GM23338 (cell line): ENCODE results near the gene EML4. TPM values are rescaled to one million over a fixed set of nuclear protein-coding genes. Genes with fewer than 3 reads are reported as not detected.

Source experiments
- ATAC-seq: fragments of 200-7000 bp; cut with Tn5 transposase; 3 replicates; pipeline ENCODE4 v1.9.1; 2020
- DNase-seq: peaks from one replicate; pipeline ENCODE4 v3.0.0-alpha.2; 2015; ENCODE audit warnings: low spot score
- H2AFZ ChIP-seq: fragments of 200-600 bp; sonication (generic); 2 replicates; pipeline ENCODE4 v1.8.0; 2016; ENCODE audit warnings: antibody characterized with exemption, mild to moderate bottlenecking, moderate library complexity
- H3F3A ChIP-seq: fragments of 200-600 bp; sonication (generic); replicated peaks from 2 replicates; pipeline ENCODE4 v1.8.0; 2017; ENCODE audit warnings: antibody characterized with exemption, mixed run types, low read depth
- H3K27ac ChIP-seq: fragments of 200-600 bp; sonication (generic); 2 replicates; pipeline ENCODE4 v1.6.1; 2016; ENCODE audit warnings: low read depth
- H3K27me3 ChIP-seq: fragments of 200-600 bp; sonication (generic); 2 replicates; pipeline ENCODE4 v1.8.0; 2016; ENCODE audit warnings: mild to moderate bottlenecking, mixed run types, moderate library complexity; ENCODE audit not compliant: insufficient read depth
- H3K36me3 ChIP-seq: fragments of 200-600 bp; sonication (generic); 2 replicates; pipeline ENCODE4 v1.8.0; 2016; ENCODE audit warnings: mild to moderate bottlenecking; ENCODE audit not compliant: insufficient read depth
- H3K4me1 ChIP-seq: fragments of 200-600 bp; sonication (generic); 2 replicates; pipeline ENCODE4 v1.8.0; 2016; ENCODE audit warnings: mild to moderate bottlenecking, moderate library complexity; ENCODE audit not compliant: insufficient read depth
- H3K4me2 ChIP-seq: fragments of 200-600 bp; sonication (generic); 2 replicates; pipeline ENCODE4 v1.7.1; 2017; ENCODE audit warnings: mixed run types
- H3K4me3 ChIP-seq: fragments of 200-600 bp; sonication (generic); 2 replicates; pipeline ENCODE4 v1.6.1; 2016; ENCODE audit warnings: mixed run types
- H3K79me2 ChIP-seq: fragments of 200-600 bp; sonication (generic); replicated peaks from 2 replicates; pipeline ENCODE4 v1.8.0; 2017; ENCODE audit warnings: mild to moderate bottlenecking; ENCODE audit not compliant: insufficient read depth
- H3K9me2 ChIP-seq: fragments of 200-600 bp; sonication (generic); 2 replicates; pipeline ENCODE4 v1.8.0; 2017; ENCODE audit not compliant: insufficient read depth
- H4K20me1 ChIP-seq: fragments of 200-600 bp; sonication (generic); replicated peaks from 2 replicates; pipeline ENCODE4 v1.8.0; 2017; ENCODE audit warnings: mild to moderate bottlenecking; ENCODE audit not compliant: insufficient read depth
- H3K27ac Mint-ChIP-seq: 2 replicates; pipeline ENCODE4 v1.8.0; 2020; ENCODE audit warnings: inconsistent platforms, mild to moderate bottlenecking, moderate library complexity, mixed read lengths
- H3K27me3 Mint-ChIP-seq: 3 replicates; pipeline ENCODE4 v1.8.0; 2022; ENCODE audit warnings: low read depth, mild to moderate bottlenecking, moderate library complexity, mixed read lengths, inconsistent platforms; ENCODE audit not compliant: insufficient read depth, poor library complexity
- H3K36me3 Mint-ChIP-seq: 3 replicates; pipeline ENCODE4 v1.8.0; 2021; ENCODE audit warnings: low read depth, mild to moderate bottlenecking, inconsistent platforms, moderate library complexity, mixed read lengths
- H3K4me1 Mint-ChIP-seq: 3 replicates; pipeline ENCODE4 v1.8.0; 2020; ENCODE audit warnings: mild to moderate bottlenecking, inconsistent platforms, mixed read lengths
- H3K4me3 Mint-ChIP-seq: 3 replicates; pipeline ENCODE4 v1.8.0; 2021; ENCODE audit warnings: moderate library complexity, mild to moderate bottlenecking, inconsistent platforms, mixed read lengths
- H3K9me3 Mint-ChIP-seq: 3 replicates; pipeline ENCODE4 v1.8.0; 2020; ENCODE audit warnings: moderate library complexity, mild to moderate bottlenecking, inconsistent platforms, mixed read lengths
- CREB1 ChIP-seq: fragments of 250-450 bp; sonication (Bioruptor Pico); IDR thresholded peaks from 2 replicates; pipeline ENCODE4 v1.5.0; 2020; ENCODE audit warnings: low read depth, mild to moderate bottlenecking, moderate library complexity
- NANOG ChIP-seq: IDR thresholded peaks from 2 replicates; pipeline ENCODE4 v1.6.1; 2016; ENCODE audit warnings: antibody characterized with exemption, borderline replicate concordance
- REST ChIP-seq: IDR thresholded peaks from one replicate; pipeline ENCODE4 v1.6.1; 2018; ENCODE audit warnings: antibody characterized with exemption; ENCODE audit not compliant: unreplicated experiment
- ZNF462 ChIP-seq: fragments of 250-450 bp; sonication (Bioruptor Pico); IDR thresholded peaks from 2 replicates; pipeline ENCODE4 v1.5.0; 2020; ENCODE audit warnings: mild to moderate bottlenecking, moderate library complexity
- polyA plus RNA-seq: library from polyadenylated mRNA; unstranded; fragments of >200 nt; fragmentation: Nextera tagmentation; extraction: Ambion mirVana; gene quantifications from 2 replicates; pipeline ENCODE4 v1.2.1, GENCODE V29; 2016
- total RNA-seq: library from RNA; depleted of rRNA; stranded (reverse); fragments of >200 nt; shearing (Covaris generic); gene quantifications from 2 replicates; pipeline ENCODE4 v1.2.3, GENCODE V29; 2014

Gene EML4
- total and polyA plus RNA-seq, 2 experiments from 2014 or later, result 65.3 to 115 TPM

GRCh38 chr2:42293019-42293418, 123.9 kb downstream of the EML4 start:
- TF ChIP-seq NANOG (no peak), ZNF462 (CRISPR knock-in tag) (no peak), REST (no peak), CREB1 (no peak)
- peaks cover 44% of the 10 kb centered on the region for H3K36me3 Mint-ChIP-seq
- H3K36me3 ChIP-seq, result peaks cover 10% of the 10 kb centered on the region; the same call in 1 of the 2 replicates

More at GRCh38 chr2:42293019-42293418, 123.9 kb downstream of the EML4 start:
- H3K4me2 ChIP-seq, result no peak overlapping the region
- Mint-ChIP-seq H3K27me3 (no peaks in the 10 kb centered on the region), H3K9me3 (no peaks in the 10 kb centered on the region), H3K27ac (no peak overlapping the region), H3K4me3 (no peak overlapping the region), H3K4me1 (peaks cover 12% of the 10 kb centered on the region; the same call in 2 of the 3 replicates)
- H3K4me3 ChIP-seq, result no peak overlapping the region
- H3K4me1 ChIP-seq, result peaks cover 10% of the 10 kb centered on the region; the same call in 1 of the 2 replicates
- H3K9me2 ChIP-seq, result no peaks in the 10 kb centered on the region
- H3K27ac ChIP-seq, result no peak overlapping the region
- H4K20me1 ChIP-seq, result no peaks in the 10 kb centered on the region; the same call in 1 of the 2 replicates
- no peak overlapping the region for H2AFZ ChIP-seq
- H3K79me2 ChIP-seq, result no peaks in the 10 kb centered on the region
- H3F3A ChIP-seq, result no peaks in the 10 kb centered on the region
- H3K27me3 ChIP-seq, result no peaks in the 10 kb centered on the region
- no peak for DNase-seq
- ATAC-seq, result no peak
